H1 (cell line): ENCODE results near the gene FYB2. TPM values are rescaled to one million over a fixed set of nuclear protein-coding genes. Genes with fewer than 3 reads are reported as not detected.

Experiments used
- CTCF ChIA-PET: fragments of 300-600 bp; sonication (Branson Sonifier 250); formaldehyde crosslinking; loops from one replicate; lab custom pipeline; 2021; ENCODE audit not compliant: partially characterized antibody; lab: Charles Lee
- POLR2A ChIA-PET: fragments of 300-600 bp; sonication (Branson Sonifier 250); formaldehyde crosslinking; loops from one replicate; lab custom pipeline; 2021; ENCODE audit warnings: inconsistent platforms; ENCODE audit not compliant: partially characterized antibody; lab: Charles Lee
- DNase-seq, 2 experiments: peaks; one replicate each; pipeline versions ENCODE4 v3.0.0 to v3.0.0-alpha.2; 2010 to 2022; ENCODE audit warnings: low spot score in 2 of 2, low read depth in 1 of 2, mixed read lengths in 1 of 2
- FAIRE-seq: peaks from 2 replicates; lab custom pipeline; 2011; peaks lifted over from hg19 to GRCh38; lab: Jason Lieb, UNC
- H2AFZ ChIP-seq: 2 replicates; pipeline ENCODE4 v1.8.1; 2012; ENCODE audit warnings: low read length, inconsistent platforms
- H2AK5ac ChIP-seq: 2 replicates; pipeline ENCODE4 v1.6.1; 2013; ENCODE audit warnings: low read depth, low read length
- H2BK120ac ChIP-seq: replicated peaks from 2 replicates; pipeline ENCODE3; 2013; ENCODE audit warnings: low read depth, low read length, inconsistent platforms
- H2BK12ac ChIP-seq: 2 replicates; pipeline ENCODE4 v1.6.1; 2013; ENCODE audit warnings: low read depth, low read length
- H2BK15ac ChIP-seq: 2 replicates; pipeline ENCODE4 v1.6.1; 2013; ENCODE audit warnings: low read length
- H2BK20ac ChIP-seq: 2 replicates; pipeline ENCODE4 v1.6.1; 2013; ENCODE audit warnings: low read length
- H2BK5ac ChIP-seq: 2 replicates; pipeline ENCODE4 v1.6.1; 2013; ENCODE audit warnings: low read depth, low read length
- H3K14ac ChIP-seq: 2 replicates; pipeline ENCODE4 v1.6.1; 2013; ENCODE audit warnings: inconsistent platforms; ENCODE audit not compliant: insufficient read length
- H3K18ac ChIP-seq: 2 replicates; pipeline ENCODE4 v1.6.1; 2013; ENCODE audit warnings: low read length; ENCODE audit errors: extremely low read depth
- H3K23ac ChIP-seq: 2 replicates; pipeline ENCODE4 v1.6.1; 2013; ENCODE audit warnings: inconsistent platforms; ENCODE audit not compliant: insufficient read length
- H3K23me2 ChIP-seq: 2 replicates; pipeline ENCODE4 v1.6.1; 2013; ENCODE audit warnings: low read depth, low read length
- H3K27ac ChIP-seq: 2 replicates; pipeline ENCODE4 v1.6.1; 2011; ENCODE audit warnings: low read depth, low read length, inconsistent platforms
- H3K27me3 ChIP-seq, 4 experiments: replicated peaks in 1 of 4; 1 replicate in 1 of 4; 2 replicates in 3 of 4; pipeline versions ENCODE4 v1.6.1 to v1.8.1; 2011 to 2013; ENCODE audit warnings: low read length in 3 of 4, mild to moderate bottlenecking in 3 of 4, inconsistent platforms in 2 of 4, mixed read lengths in 2 of 4, moderate library complexity in 1 of 4; ENCODE audit not compliant: control insufficient read depth in 3 of 4, insufficient read depth in 3 of 4; ENCODE audit errors: extremely low read depth in 1 of 4
- H3K36me3 ChIP-seq, 4 experiments: 2 replicates each; pipeline versions ENCODE4 v1.6.1 to v1.8.1; 2011 to 2013; ENCODE audit warnings: mild to moderate bottlenecking in 4 of 4, low read length in 3 of 4, moderate library complexity in 2 of 4, control low read depth in 1 of 4, inconsistent platforms in 1 of 4; ENCODE audit not compliant: insufficient read depth in 4 of 4, control insufficient read depth in 2 of 4
- H3K4ac ChIP-seq: replicated peaks from 2 replicates; pipeline ENCODE3; 2013; ENCODE audit warnings: low read length, low read depth, mixed read lengths, inconsistent platforms; ENCODE audit not compliant: insufficient read length
- H3K4me1 ChIP-seq, 4 experiments: replicated peaks in 1 of 4; 1 replicate in 1 of 4; 2 replicates in 3 of 4; pipeline versions ENCODE4 v1.6.1 to v1.8.1; 2011 to 2013; ENCODE audit warnings: low read length in 3 of 4, inconsistent platforms in 2 of 4, mixed read lengths in 1 of 4; ENCODE audit not compliant: insufficient read depth in 4 of 4, control insufficient read depth in 3 of 4
- H3K4me2 ChIP-seq, 2 experiments: 2 replicates each; pipeline versions ENCODE4 v1.6.1 to v1.8.1; 2011 to 2013; ENCODE audit warnings: low read depth in 2 of 2, low read length in 2 of 2, control low read depth in 1 of 2, inconsistent platforms in 1 of 2, mild to moderate bottlenecking in 1 of 2; ENCODE audit not compliant: insufficient read depth in 1 of 2
- H3K4me3 ChIP-seq, 4 experiments: fragments of 200-600, 300-600 bp in 1 of 4; sonication (generic), shearing (Covaris generic), sonication (Bioruptor Twin) in 1 of 4; 2 replicates each; pipeline versions ENCODE4 v1.5.1 to v1.8.1; 2011 to 2016; ENCODE audit warnings: low read length in 4 of 4, low read depth in 3 of 4, control low read depth in 2 of 4, inconsistent platforms in 2 of 4, mild to moderate bottlenecking in 2 of 4, mixed read lengths in 1 of 4, moderate library complexity in 1 of 4; ENCODE audit not compliant: insufficient read depth in 2 of 4; ENCODE audit errors: extremely low read depth in 1 of 4
- H3K56ac ChIP-seq: replicated peaks from 2 replicates; pipeline ENCODE3; 2013; ENCODE audit warnings: low read depth, mild to moderate bottlenecking, mixed read lengths, low read length, inconsistent platforms; ENCODE audit not compliant: insufficient read length
- H3K79me1 ChIP-seq: 2 replicates; pipeline ENCODE4 v1.6.1; 2013; ENCODE audit warnings: low read depth, low read length, control low read depth
- H3K79me2 ChIP-seq, 2 experiments: 2 replicates each; pipeline versions ENCODE4 v1.6.1 to v1.8.1; 2012 to 2013; ENCODE audit warnings: low read length in 2 of 2, mild to moderate bottlenecking in 2 of 2, inconsistent platforms in 1 of 2; ENCODE audit not compliant: insufficient read depth in 2 of 2, control insufficient read depth in 1 of 2
- H3K9ac ChIP-seq, 4 experiments: replicated peaks in 1 of 4; 1 replicate in 1 of 4; 2 replicates in 3 of 4; pipeline versions ENCODE4 v1.6.1 to v1.8.1; 2011 to 2013; ENCODE audit warnings: low read depth in 3 of 4, low read length in 3 of 4, control low read depth in 2 of 4, mild to moderate bottlenecking in 2 of 4, moderate library complexity in 2 of 4, inconsistent platforms in 1 of 4; ENCODE audit errors: extremely low read depth in 1 of 4
- H3K9me3 ChIP-seq, 2 experiments: 2 replicates each; pipeline versions ENCODE4 v1.6.1 to v1.8.1; 2012 to 2013; ENCODE audit warnings: mild to moderate bottlenecking in 2 of 2, moderate library complexity in 2 of 2, control low read depth in 1 of 2, inconsistent platforms in 1 of 2, low read depth in 1 of 2, low read length in 1 of 2, mixed read lengths in 1 of 2; ENCODE audit not compliant: insufficient read depth in 2 of 2
- H4K20me1 ChIP-seq, 2 experiments: replicated peaks in 1 of 2; 2 replicates each; pipeline versions ENCODE3 to v1.8.1; 2011 to 2013; ENCODE audit warnings: inconsistent platforms in 2 of 2, low read length in 2 of 2, mild to moderate bottlenecking in 1 of 2; ENCODE audit not compliant: insufficient read depth in 2 of 2, control insufficient read depth in 1 of 2
- H4K5ac ChIP-seq: 2 replicates; pipeline ENCODE4 v1.6.1; 2013; ENCODE audit warnings: low read length, low read depth, mixed read lengths, inconsistent platforms; ENCODE audit not compliant: insufficient read length
- H4K8ac ChIP-seq: 2 replicates; pipeline ENCODE4 v1.8.0; 2013; ENCODE audit warnings: mild to moderate bottlenecking, moderate library complexity, low read length, inconsistent platforms; ENCODE audit not compliant: insufficient read depth; ENCODE audit errors: extremely low read depth
- H4K91ac ChIP-seq: replicated peaks from 2 replicates; pipeline ENCODE3; 2013; ENCODE audit warnings: low read length, mixed read lengths, inconsistent platforms; ENCODE audit not compliant: insufficient read length
- ASH2L ChIP-seq: fragments of 200-600, 300-600 bp; sonication (generic); IDR thresholded peaks from one replicate; pipeline ENCODE4 v1.7.1; 2017; ENCODE audit warnings: low read length
- HDAC2 ChIP-seq, 2 experiments: fragments of 300-600 bp in 1 of 2; sonication (generic) in 1 of 2; IDR thresholded peaks; 2 replicates each; pipeline ENCODE4 v1.6.1; 2011 to 2012; ENCODE audit warnings: low read depth in 2 of 2, low read length in 2 of 2, mild to moderate bottlenecking in 2 of 2, moderate library complexity in 2 of 2, borderline replicate concordance in 1 of 2, inconsistent platforms in 1 of 2
- KDM1A ChIP-seq: fragments of 200-600, 300-600 bp; sonication (generic); IDR thresholded peaks from 2 replicates; pipeline ENCODE4 v1.7.1; 2016; ENCODE audit warnings: mild to moderate bottlenecking, low read length, borderline replicate concordance
- MAFK ChIP-seq: IDR thresholded peaks from 2 replicates; pipeline ENCODE4 v1.6.1; 2012; ENCODE audit warnings: low read depth, mild to moderate bottlenecking, improper control_type of control experiment, low read length
- RBBP5 ChIP-seq: IDR thresholded peaks from 2 replicates; pipeline ENCODE4 v1.7.1; 2012; ENCODE audit warnings: low read depth, mild to moderate bottlenecking, inconsistent platforms, low read length, moderate library complexity, borderline replicate concordance
- SRF ChIP-seq: IDR thresholded peaks from 2 replicates; pipeline ENCODE4 v1.6.1; 2011; ENCODE audit warnings: mild to moderate bottlenecking, low read depth, low read length, moderate library complexity
- TAF7 ChIP-seq: optimal IDR thresholded peaks from 2 replicates; pipeline ENCODE3; 2011; ENCODE audit warnings: low read depth, mild to moderate bottlenecking, inconsistent platforms, low read length, moderate library complexity, borderline replicate concordance
- TBP ChIP-seq: IDR thresholded peaks from 2 replicates; pipeline ENCODE4 v1.6.1; 2011; ENCODE audit warnings: low read depth, low read length, improper control_type of control experiment
- WGBS, 2 experiments: shearing (Covaris generic) in 1 of 2; methylation state at CpG; one replicate each; pipeline versions ENCODE4 v1.1.6 to v1.1.7; 2013 to 2015; ENCODE audit warnings: low lambda C conversion rate in 2 of 2, mixed read lengths in 2 of 2, inconsistent platforms in 1 of 2, low coverage in 1 of 2, missing lambda C conversion rate in 1 of 2; ENCODE audit not compliant: insufficient replicate concordance in 2 of 2, insufficient coverage in 1 of 2, insufficient read length in 1 of 2; ENCODE audit errors: extremely low coverage in 1 of 2, missing lambda C conversion rate in 1 of 2; 5-methylcytosine and 5-hydroxymethylcytosine counted together
- polyA plus RNA-seq, 7 experiments: library from polyadenylated mRNA; depleted of rRNA in 3 of 7; stranded (reverse) in 5 of 7; unstranded in 2 of 7; fragments of >200 nt in 5 of 7; fragments of 200-250 nt in 2 of 7; gene quantifications; 1 replicate in 5 of 7; 2 replicates in 1 of 7; 4 replicates in 1 of 7; pipeline versions ENCODE4 v1.2.1 to v1.2.3, GENCODE V29; 2011 to 2013; ENCODE audit warnings: missing spikeins in 2 of 7, mixed read lengths in 2 of 7
- total RNA-seq: library from RNA; stranded (reverse); fragmentation: NEBNext Ultra II Directional; extraction: Animal tissue kit (Norgen Biotek cat#: 25700); gene quantifications from 2 replicates; pipeline ENCODE4 v1.2.1, GENCODE V29; 2021

Gene FYB2
- total and polyA plus RNA-seq, 2 of the 8 experiments (the other 6 are each of a cell fraction or from before 2014, with no cell fraction given) = 0.11 to 0.17 TPM

DNA sequence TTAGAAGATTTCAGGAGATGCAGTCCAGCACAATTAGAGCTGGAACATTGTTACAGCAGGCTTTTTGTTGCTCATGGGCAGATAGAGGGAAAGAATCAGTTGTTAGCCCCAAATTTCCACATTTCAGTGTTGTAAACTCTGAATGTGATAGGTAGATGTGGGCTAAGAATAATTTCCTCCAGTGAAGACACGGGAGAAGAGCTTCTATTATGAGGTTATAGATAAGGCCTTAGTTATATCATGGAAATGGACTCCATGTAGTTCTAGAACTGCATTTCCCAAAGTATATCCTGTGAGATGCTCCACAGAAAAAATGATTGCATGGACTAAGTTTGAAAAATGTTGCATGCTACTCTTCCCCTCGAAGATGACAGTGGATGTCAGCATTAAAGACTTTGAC lies 109.2 kb downstream of the FYB2 start:
- Histone ChIP-seq H3K9ac (no peak overlapping the region), H3K18ac (no peak overlapping the region), H3K27ac (no peak overlapping the region), H3K4me2 (no peak overlapping the region), H3K4me3 (no peak overlapping the region), H4K91ac (no peak overlapping the region), H3K79me2 (no peaks in the 10 kb centered on the region), H2BK120ac (no peak overlapping the region), H2BK5ac (no peak overlapping the region), H2AK5ac (no peak overlapping the region), H3K27me3 (no peaks in the 10 kb centered on the region), H2BK20ac (no peak overlapping the region), H4K20me1 (no peaks in the 10 kb centered on the region), H2BK12ac (no peak overlapping the region), H3K36me3 (peaks cover 0 to 13% (median 2%) of the 10 kb centered on the region in 4 experiments; a peak in 2 of 8 replicates), H3K14ac (no peak overlapping the region), H3K4me1 (no peaks in the 10 kb centered on the region), H3K4ac (no peak overlapping the region), H3K9me3 (no peaks in the 10 kb centered on the region), H3K23ac (no peak overlapping the region), H3K56ac (no peak overlapping the region), H2AFZ (no peak overlapping the region), H2BK15ac (no peak overlapping the region), H4K8ac (no peak overlapping the region), H4K5ac (no peak overlapping the region), H3K79me1 (no peaks in the 10 kb centered on the region), H3K23me2 (no peaks in the 10 kb centered on the region)
- no peak for FAIRE-seq
- no peak for DNase-seq
- POLR2A ChIA-PET = no interaction called here
- WGBS, 2 experiments = 93% methylated on average over 2 of the region's 2 CpGs; no CpG with 5 or more reads in 1 of the 2 experiments
- CTCF ChIA-PET = interaction anchor here (0.7 to 2.8 kb wide), 19 partner anchors 8 to 848 kb away, joined by 3 to 18 read pairs (median 4); no protein-coding TSS in a partner anchor
- no peak for TF ChIP-seq RBBP5
- no peak for TF ChIP-seq KDM1A
- TF ChIP-seq TAF7 = no peak
- no peak for TF ChIP-seq TBP
- TF ChIP-seq HDAC2 (IDR thresholded peaks at IDR 0.05; ENCODE audit: borderline replicate concordance in 1 of 2, low read depth in 2 of 2, low read length in 2 of 2) = no peak
- TF ChIP-seq MAFK = no peak
- TF ChIP-seq ASH2L = no peak
- TF ChIP-seq SRF = no peak
